ENCODE results near the gene SUCLG1.
"Not testable (repeated sequence)": the region's sequence is repeated elsewhere in the genome, so short reads cannot be mapped to it uniquely, and the experiment has no call there.

SUCLG1 gene

DNA sequence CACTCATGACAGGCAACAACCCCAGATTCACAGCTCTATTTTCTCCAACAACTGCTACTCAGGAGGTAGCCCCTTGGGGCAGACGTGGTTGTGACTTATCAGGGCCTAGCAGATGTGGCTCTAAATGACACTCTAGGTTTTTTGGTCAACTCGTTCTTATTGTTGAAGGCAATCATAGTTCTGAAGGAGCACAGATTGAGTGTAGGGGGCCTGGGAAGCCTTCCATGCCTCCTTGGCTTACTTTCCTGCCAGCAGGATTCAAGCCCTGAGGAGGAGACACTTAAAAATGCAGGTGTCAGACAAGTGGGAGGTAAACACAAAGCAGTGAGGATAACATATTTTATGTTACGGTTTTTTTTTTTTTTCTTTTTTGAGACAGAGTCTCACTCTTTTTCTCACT lies 23.5 kb upstream of the SUCLG1 start:
- TF ChIP-seq GATA1 (IDR thresholded peaks at IDR 0.05; ENCODE audit: low read depth, low read length), result no peak
- TF ChIP-seq POLR2A (IDR thresholded peaks at IDR 0.05; ENCODE audit: low read length), result no peak

DNA sequence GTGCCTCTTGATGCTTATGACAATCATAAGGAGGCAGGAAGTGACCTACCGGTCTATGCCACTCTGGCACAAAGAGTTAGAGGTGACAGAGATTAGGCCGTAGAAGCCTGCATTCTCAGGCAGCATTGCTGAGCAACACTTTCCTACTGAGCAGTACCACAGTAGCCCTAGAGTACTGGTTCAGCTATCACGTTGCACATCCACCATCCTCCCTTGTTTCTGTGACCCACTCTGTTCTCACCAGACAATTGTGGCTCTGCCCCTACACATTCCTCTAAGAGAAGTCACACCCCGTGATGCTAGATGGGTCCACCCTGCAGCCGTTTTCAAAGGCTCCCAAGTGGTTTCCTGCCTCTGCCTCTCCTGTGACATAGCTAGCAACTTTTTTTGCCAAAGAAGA lies 22.6 kb upstream of the SUCLG1 start:
- DNase-seq, result no peak
- TF ChIP-seq GATA1 (IDR thresholded peaks at IDR 0.05; ENCODE audit: low read depth, low read length) (no peak), POLR2A (IDR thresholded peaks at IDR 0.05; ENCODE audit: low read length) (no peak)

More for the DNA sequence above, 23.5 kb upstream of the SUCLG1 start:
- peak in 1 of 2 experiments; percentile 13 for DNase-seq

DNA sequence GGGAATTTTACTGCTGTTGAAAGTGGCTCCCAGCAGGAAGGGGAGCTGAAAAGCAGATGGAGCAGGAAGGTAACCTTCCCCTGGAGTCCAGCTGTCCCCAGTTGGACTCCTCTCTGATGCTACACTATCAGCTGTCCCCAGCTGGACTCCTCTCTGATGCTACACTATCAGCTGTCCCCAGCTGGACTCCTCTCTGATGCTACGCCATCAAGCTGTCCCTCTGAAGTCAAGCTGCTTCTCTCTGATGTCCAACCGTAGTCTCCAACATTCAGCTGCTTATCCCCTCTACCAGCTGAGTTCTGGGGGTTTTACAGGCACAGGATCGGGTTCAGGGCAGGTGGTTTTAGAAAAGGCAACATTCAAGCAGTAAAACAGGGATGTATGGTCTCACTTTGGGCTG lies 19.8 kb upstream of the SUCLG1 start:
- DNase-seq, result peak; percentile 24 to 68
- TF ChIP-seq POLR2A (IDR thresholded peaks at IDR 0.05; ENCODE audit: low read length) (no peak), GATA1 (IDR thresholded peaks at IDR 0.05; ENCODE audit: low read depth, low read length) (no peak)

DNA sequence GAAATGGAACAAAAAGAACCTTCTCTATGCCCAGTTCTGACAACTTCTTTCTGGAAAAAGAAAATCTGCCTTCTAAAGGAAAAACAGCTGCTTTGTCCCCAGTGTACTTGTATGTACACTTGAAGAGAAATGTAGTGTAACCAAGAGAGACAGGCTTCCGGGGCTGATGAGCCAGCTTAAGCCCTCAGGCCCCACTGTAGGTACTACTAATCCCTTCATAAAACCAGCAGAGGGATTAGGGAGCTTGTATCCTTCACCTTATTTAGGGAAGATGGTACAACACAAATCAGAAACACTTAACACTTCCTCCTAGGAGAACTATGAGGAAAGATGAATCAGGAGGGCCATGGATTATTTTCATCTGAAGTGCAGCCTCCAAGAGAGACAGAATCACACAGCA lies 18.8 kb upstream of the SUCLG1 start:
- DNase-seq, result no peak
- TF ChIP-seq POLR2A (IDR thresholded peaks at IDR 0.05; ENCODE audit: low read length) (no peak), GATA1 (IDR thresholded peaks at IDR 0.05; ENCODE audit: low read depth, low read length) (no peak)

GRCh38 chr2:84474176-84474575 lies 15.1 kb upstream of the SUCLG1 start:
- TF ChIP-seq GATA1 (IDR thresholded peaks at IDR 0.05; ENCODE audit: low read depth, low read length) (no peak), POLR2A (IDR thresholded peaks at IDR 0.05; ENCODE audit: low read length) (no peak)
- no peak for DNase-seq

GRCh38 chr2:84472856-84473565 lies 13.9 kb upstream of the SUCLG1 start:
- DNase-seq, result no peak
- TF ChIP-seq GATA1 (IDR thresholded peaks at IDR 0.05; ENCODE audit: low read depth, low read length) (no peak), POLR2A (IDR thresholded peaks at IDR 0.05; ENCODE audit: low read length) (no peak)

DNA sequence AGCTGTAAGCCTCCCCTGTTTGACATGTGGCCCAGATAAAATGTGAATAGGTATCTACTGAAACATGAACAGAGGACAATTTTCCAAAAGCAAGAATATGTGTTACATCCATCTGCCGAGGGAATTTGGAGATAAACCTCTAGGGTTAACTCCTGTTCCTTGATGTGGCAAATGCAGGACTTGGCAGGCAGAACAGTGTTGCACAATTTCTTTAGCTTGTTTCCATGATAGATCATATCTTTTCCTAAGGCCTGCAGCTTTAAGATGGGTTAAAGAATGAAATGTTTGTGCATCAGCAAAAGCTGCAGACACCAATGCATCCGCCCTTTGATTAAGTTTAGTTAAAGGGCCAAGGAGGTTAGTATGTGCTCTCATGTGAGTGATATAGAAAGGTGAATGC lies 13.3 kb upstream of the SUCLG1 start:
- DNase-seq, result not testable (repeated sequence)

GRCh38 chr2:84467389-84467788 lies 8.3 kb upstream of the SUCLG1 start:
- no peak for DNase-seq
- TF ChIP-seq POLR2A (IDR thresholded peaks at IDR 0.05; ENCODE audit: low read length) (no peak), GATA1 (IDR thresholded peaks at IDR 0.05; ENCODE audit: low read depth, low read length) (no peak)

DNA sequence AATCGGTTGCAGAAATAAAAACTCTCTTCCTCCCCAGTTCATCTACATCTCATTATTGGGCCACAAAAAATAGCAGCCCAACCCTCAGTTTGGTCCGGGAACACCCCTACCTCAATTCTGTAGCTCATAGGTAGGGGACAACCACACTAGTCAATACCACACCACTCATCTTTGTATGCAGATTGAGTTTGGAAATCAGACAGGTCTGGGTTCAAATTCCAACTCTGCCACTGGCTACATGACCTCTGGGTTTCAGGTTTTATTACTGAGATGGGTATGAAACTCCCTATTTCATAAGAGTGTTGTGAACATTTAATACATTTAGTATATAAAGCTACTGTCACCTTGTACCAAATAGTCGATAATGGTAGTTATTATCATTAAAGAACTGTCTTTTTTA lies 2.2 kb upstream of the SUCLG1 start:
- TF ChIP-seq POLR2A (IDR thresholded peaks at IDR 0.05; ENCODE audit: low read length), result no peak
- no peak for TF ChIP-seq GATA1 (IDR thresholded peaks at IDR 0.05; ENCODE audit: low read depth, low read length)
- no peak for DNase-seq

DNA sequence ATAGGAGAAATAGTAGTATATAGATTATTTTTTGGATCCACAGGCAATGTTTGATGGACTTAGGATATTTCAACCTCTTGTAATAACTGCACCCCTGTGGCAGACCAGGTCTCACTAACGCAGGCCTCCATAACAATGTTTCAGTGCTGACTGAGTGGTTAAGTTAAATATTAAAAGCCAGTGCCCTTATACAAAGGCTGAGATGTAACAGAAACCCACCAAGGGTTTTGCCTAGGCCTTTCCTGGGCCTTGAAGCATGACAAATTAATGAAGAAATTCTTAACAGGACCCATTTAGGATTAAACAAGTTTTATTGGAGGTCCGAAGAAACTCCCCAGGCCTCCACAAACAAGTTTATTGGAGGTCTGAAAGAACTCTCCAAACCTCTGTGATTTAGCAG lies 1.6 kb upstream of the SUCLG1 start:
- no peak for DNase-seq
- TF ChIP-seq GATA1 (IDR thresholded peaks at IDR 0.05; ENCODE audit: low read depth, low read length), result no peak
- no peak for TF ChIP-seq POLR2A (IDR thresholded peaks at IDR 0.05; ENCODE audit: low read length)

GRCh38 chr2:84459944-84460429 lies 907 bp upstream of the SUCLG1 start:
- TF ChIP-seq GATA1 (IDR thresholded peaks at IDR 0.05; ENCODE audit: low read depth, low read length) (no peak), POLR2A (IDR thresholded peaks at IDR 0.05; ENCODE audit: low read length) (no peak)
- DNase-seq, result peak in 1 of 2 experiments; percentile 27

DNA sequence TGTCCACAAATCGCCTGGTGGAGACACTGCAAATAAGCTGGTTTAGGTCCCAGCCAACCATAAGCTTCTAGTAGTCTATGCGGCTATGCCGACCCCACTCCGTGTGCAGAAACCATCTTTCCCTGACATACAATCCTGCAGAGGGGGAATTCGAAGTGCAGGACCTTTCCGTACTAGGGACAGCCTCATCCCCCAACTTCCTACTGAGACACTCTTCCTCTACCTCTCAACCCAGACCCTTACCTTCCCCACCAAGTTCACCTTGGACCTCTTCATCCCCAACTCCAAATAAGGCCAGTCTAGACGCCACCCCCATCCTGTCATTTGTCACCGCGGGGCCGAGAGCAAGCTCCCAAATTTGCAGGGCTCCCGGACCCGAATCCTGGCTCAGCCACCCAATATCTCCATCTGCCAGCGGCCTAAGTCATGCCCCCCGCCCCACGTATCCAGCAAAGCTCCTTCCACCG lies 496 bp downstream of the SUCLG1 start:
- DNase-seq, result peak; percentile 60 to 73
- TF ChIP-seq POLR2A (IDR thresholded peaks at IDR 0.05; ENCODE audit: low read length) (no peak), GATA1 (IDR thresholded peaks at IDR 0.05; ENCODE audit: low read depth, low read length) (no peak)

GRCh38 chr2:84457686-84458085 lies 1.4 kb downstream of the SUCLG1 start:
- peak; percentile 4 to 22 for DNase-seq
- TF ChIP-seq POLR2A (IDR thresholded peaks at IDR 0.05; ENCODE audit: low read length) (no peak), GATA1 (IDR thresholded peaks at IDR 0.05; ENCODE audit: low read depth, low read length) (no peak)

GRCh38 chr2:84456156-84456555 lies 2.9 kb downstream of the SUCLG1 start:
- DNase-seq, result no peak

DNA sequence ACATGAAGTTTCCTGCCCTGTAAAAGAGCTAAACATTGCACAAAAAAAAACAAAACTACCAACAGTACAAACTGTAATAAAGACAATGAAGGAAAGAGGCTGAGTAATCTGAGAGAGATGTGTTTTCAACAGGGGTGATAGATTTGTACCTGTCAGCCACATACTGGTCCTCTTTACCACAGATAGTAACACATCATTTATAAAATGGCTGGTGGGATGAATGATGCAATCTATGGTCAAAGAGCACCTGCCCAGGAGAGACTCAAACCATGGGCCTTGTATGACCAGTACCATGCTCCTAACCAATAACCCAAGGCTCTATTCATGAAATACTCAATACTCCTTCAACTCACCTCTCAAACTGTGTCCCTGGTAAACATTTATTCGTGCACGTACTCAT lies 4.5 kb downstream of the SUCLG1 start:
- TF ChIP-seq POLR2A (IDR thresholded peaks at IDR 0.05; ENCODE audit: low read length), result no peak
- TF ChIP-seq GATA1 (IDR thresholded peaks at IDR 0.05; ENCODE audit: low read depth, low read length), result no peak
- no peak for DNase-seq

More at GRCh38 chr2:84456156-84456555, 2.9 kb downstream of the SUCLG1 start:
- TF ChIP-seq POLR2A (IDR thresholded peaks at IDR 0.05; ENCODE audit: low read length), result no peak

All from erythroblast (primary cell).